ENCODE data around the gene C20orf144. TPM values are rescaled to one million over a fixed set of nuclear protein-coding genes. Genes with fewer than 3 reads are reported as not detected.
A peak's percentile ranks its signal among the peaks of the same experiment; 100 is the strongest.

Gene C20orf144
- total RNA-seq, 1 experiment from 2014 or later = 0.18 TPM

DNA sequence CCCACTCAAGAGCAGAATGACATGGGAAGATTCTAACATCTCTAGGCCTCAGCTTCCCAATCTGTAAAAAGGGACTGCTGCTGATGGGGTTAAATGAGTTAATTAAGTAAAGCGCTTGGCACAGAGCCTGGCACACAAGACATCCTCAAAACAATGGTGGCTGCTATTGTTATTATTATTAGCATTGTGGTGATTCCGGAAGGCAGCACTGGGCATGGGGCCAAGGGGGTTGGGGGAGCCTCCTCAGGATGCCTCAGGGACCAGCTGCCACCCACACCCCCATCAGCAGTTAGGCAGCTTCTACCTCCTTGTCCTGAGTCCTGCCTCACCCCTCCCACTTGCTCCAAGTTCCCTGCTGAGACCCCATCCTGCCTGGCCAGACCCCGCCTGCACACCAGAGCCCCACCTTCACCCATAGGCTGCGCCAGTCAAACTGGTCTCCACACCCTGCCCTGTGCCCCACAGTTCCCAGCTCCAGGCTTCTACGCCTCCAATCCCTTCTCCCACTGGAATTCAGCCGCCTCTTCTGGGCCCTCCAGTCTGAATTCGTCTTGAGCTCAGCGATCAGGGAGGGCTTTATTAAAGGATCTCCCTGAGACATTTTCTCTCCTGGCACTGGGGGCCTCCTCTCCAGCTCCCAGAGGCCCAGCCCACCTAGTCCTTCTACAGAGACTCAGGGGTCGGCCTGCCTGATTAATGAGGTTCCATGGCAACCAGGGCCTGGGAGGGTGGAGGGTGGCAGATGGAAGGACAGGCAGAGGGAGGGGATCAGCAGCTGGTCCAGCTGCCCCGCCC is 22.6 kb downstream of the C20orf144 start:
- peak overlapping the region; percentile 68 for H3K4me3 ChIP-seq
- DNase-seq (ENCODE audit: low read depth in 1 of 2, low spot score in 2 of 2) = peak in 1 of 2 experiments; percentile 31

DNA sequence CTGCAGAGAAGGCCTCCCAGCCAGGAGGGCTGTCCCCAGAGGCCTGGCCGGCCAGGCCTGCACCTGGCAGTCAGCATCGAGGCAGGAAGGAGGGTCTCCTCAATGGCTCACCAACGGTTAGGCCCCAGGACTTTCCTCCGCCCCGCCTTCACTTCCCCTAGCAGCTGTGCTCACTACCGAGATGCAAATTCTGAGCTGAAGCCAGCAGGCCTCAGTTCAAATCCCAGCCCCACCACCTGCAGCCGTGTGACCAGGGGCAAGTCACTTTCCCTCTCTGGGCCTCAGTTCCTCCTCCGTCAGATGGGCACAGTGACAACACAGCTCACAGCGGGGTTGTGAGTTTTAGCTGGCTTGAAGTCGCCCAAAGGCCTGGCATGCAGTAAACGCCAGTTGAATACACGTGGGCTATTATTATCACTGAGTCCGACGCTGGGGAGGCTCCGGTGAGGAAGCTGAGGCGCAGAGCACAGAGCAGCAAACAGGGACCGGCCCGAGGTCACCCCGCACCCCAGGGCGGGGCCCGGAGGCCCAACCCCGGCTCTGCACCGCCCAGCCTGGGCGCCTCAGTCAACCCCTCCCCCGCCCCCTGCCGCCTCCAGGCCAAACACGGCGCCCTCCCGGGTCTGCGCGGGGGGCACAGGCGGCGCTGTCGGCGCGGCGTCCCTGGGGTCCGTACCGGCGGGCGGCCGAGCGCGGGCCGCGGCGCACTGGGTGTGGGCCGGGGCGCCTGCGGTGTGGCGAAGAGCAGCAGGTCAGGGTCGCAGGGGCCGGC is 23.4 kb downstream of the C20orf144 start:
- peaks cover 5% of the 10 kb centered on the region; the same call in 1 of the 2 replicates for H3K36me3 ChIP-seq
- peak overlapping the region; percentile 68 for H3K4me3 ChIP-seq
- DNase-seq (ENCODE audit: low read depth in 1 of 2, low spot score in 2 of 2) = peak in 1 of 2 experiments; percentile 37
- peaks cover 43% of the 10 kb centered on the region for H3K4me1 ChIP-seq (replicated peaks)
- H3K9me3 ChIP-seq (replicated peaks) = no peaks in the 10 kb centered on the region
- H3K27ac ChIP-seq = peak overlapping the region; percentile 43
- no peaks in the 10 kb centered on the region for H3K27me3 ChIP-seq (replicated peaks)

More for the DNA sequence above, 22.6 kb downstream of the C20orf144 start:
- Histone ChIP-seq H3K36me3 (peaks cover 13% of the 10 kb centered on the region), H3K4me1 (replicated peaks) (peaks cover 36% of the 10 kb centered on the region), H3K9me3 (replicated peaks) (no peaks in the 10 kb centered on the region), H3K27ac (no peak overlapping the region; the same call in 1 of the 2 replicates), H3K27me3 (replicated peaks) (no peaks in the 10 kb centered on the region)

DNA sequence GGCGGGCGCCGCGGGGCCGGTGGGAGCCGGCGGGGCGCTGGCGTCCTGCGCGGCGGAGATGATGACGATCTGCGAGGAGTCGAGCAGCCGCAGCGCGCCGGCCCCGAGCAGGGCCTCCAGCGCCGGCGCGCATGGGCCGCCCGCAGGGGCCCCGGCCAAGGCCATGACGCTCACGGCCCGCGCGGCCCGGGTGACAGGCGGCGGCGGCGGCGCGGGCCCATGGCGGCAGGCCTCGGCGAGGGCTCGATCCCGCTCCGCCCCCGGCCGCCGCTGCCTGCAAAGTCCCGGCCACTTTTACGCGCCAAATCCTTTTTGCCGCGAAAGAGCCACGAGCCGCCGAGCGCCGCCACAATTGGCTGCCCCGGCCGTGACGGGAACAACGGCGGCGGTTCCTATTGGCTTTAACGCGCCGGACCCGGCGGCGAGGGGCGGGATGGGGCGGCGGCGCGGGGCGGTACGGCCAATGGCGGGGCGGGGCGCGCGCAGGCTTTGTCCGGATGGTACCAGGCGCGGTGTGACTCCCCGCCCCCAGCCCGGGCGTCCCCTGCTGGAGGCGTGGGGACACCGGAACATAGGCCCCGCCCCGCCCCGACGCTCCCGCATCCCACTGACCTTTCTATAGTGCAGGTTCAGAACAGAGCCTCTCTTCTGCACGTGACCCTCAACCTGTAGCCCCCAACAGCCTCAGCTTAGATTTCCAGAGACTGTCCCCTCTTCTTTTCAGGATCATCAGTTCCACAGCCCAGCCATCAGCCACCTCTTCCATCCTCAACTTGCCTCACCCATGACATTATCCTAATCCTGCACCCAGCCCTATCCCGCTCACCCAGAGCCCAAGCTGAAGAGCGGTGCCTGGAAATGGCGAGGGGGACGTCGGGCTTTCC is 24.2 kb downstream of the C20orf144 start, which contains the start of gene E2F1:
Gene E2F1, minus strand, starts transcription at position 286 of the 884 bp plus-strand sequence. Its CDS starts 121 bp downstream, at position 165.
- H3K36me3 ChIP-seq = peaks cover 3% of the 10 kb centered on the region; the same call in 1 of the 2 replicates
- peak; percentile 75 to 97 for DNase-seq (ENCODE audit: low read depth in 1 of 2, low spot score in 2 of 2)
- H3K27ac ChIP-seq = peak within 1 kb of the TSS; percentile 43
- no peaks in the 10 kb centered on the region for H3K27me3 ChIP-seq (replicated peaks)
- peak within 1 kb of the TSS; percentile 68 for H3K4me3 ChIP-seq
- no peaks in the 10 kb centered on the region for H3K9me3 ChIP-seq (replicated peaks)
- H3K4me1 ChIP-seq (replicated peaks) = peaks cover 46% of the 10 kb centered on the region

DNA sequence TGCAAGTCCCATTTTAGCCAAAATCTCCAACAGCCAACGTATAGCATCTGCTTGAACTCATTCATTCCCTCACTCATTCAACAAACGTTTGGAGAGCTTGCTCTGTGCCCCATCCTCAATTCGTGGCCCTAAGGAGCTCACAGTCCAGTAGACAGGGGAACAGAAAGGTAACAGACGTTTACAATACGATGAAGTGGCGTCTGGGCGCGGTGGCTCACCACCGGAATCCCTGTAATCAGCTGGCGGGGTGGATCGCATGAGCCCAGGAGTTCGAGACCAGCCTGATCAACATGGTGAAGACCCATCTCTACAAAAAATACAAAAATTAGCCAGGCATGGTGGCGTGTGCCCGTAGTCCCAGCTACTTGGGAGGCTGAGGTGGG is 24.8 kb downstream of the C20orf144 start:
- no peak for DNase-seq (ENCODE audit: low read depth in 1 of 2, low spot score in 2 of 2)
- Histone ChIP-seq H3K4me1 (replicated peaks) (peaks cover 46% of the 10 kb centered on the region), H3K27me3 (replicated peaks) (no peaks in the 10 kb centered on the region), H3K27ac (peak overlapping the region; percentile 18), H3K9me3 (replicated peaks) (no peaks in the 10 kb centered on the region), H3K4me3 (peak overlapping the region; percentile 68; the same call in 1 of the 2 replicates), H3K36me3 (0 out of 2 replicates have a peak, but pooled peaks cover 3% of the 10 kb centered on the region)

- H3K36me3 ChIP-seq = 0 out of 2 replicates have a peak, but pooled peaks cover 3% of the 10 kb centered on the region
- no peak overlapping the region for H3K4me3 ChIP-seq
- H3K9me3 ChIP-seq (replicated peaks) = no peaks in the 10 kb centered on the region
- peak in 1 of 2 experiments; percentile 26 for DNase-seq (ENCODE audit: low read depth in 1 of 2, low spot score in 2 of 2)
- no peaks in the 10 kb centered on the region for H3K27me3 ChIP-seq (replicated peaks)
- peaks cover 46% of the 10 kb centered on the region for H3K4me1 ChIP-seq (replicated peaks)
- peak overlapping the region; percentile 18; the same call in 1 of the 2 replicates for H3K27ac ChIP-seq
These were observed 25.3 kb downstream of the C20orf144 start for GRCh38 chr20:33687370-33687915.

GRCh38 chr20:33687993-33688937 is 26.1 kb downstream of the C20orf144 start:
- Histone ChIP-seq H3K4me1 (replicated peaks) (peaks cover 46% of the 10 kb centered on the region), H3K36me3 (0 out of 2 replicates have a peak, but pooled peaks cover 3% of the 10 kb centered on the region), H3K27ac (no peak overlapping the region), H3K27me3 (replicated peaks) (no peaks in the 10 kb centered on the region), H3K4me3 (no peak overlapping the region), H3K9me3 (replicated peaks) (no peaks in the 10 kb centered on the region)
- DNase-seq (ENCODE audit: low read depth in 1 of 2, low spot score in 2 of 2) = no peak

- peaks cover 46% of the 10 kb centered on the region for H3K4me1 ChIP-seq (replicated peaks)
- H3K9me3 ChIP-seq (replicated peaks) = no peaks in the 10 kb centered on the region
- no peak overlapping the region for H3K27ac ChIP-seq
- H3K27me3 ChIP-seq (replicated peaks) = no peaks in the 10 kb centered on the region
- H3K36me3 ChIP-seq = 0 out of 2 replicates have a peak, but pooled peaks cover under 1% of the 10 kb centered on the region
- no peak for DNase-seq (ENCODE audit: low read depth in 1 of 2, low spot score in 2 of 2)
- H3K4me3 ChIP-seq = no peak overlapping the region
These were observed 26.9 kb downstream of the C20orf144 start for GRCh38 chr20:33688938-33689424.

DNA sequence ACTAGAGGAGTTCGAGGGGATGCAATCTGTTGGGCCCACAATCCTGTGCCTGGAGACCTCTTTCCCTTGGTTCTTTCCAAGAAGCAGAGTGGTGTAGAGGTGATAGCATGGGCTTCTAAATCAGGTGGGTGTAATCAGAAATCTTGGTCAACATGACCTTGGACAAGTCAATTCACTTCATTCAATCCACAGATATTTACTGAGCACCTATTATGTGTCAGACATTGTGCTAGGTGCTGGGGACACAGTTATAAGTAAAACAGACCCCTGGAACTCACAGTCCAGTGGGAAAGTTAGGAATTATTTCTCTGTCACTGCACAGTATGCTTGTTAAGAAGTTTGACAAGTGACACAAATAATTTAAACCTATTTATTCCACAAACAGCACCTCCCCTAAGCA is 27.4 kb downstream of the C20orf144 start:
- peaks cover 46% of the 10 kb centered on the region for H3K4me1 ChIP-seq (replicated peaks)
- DNase-seq (ENCODE audit: low read depth in 1 of 2, low spot score in 2 of 2) = no peak

DNA sequence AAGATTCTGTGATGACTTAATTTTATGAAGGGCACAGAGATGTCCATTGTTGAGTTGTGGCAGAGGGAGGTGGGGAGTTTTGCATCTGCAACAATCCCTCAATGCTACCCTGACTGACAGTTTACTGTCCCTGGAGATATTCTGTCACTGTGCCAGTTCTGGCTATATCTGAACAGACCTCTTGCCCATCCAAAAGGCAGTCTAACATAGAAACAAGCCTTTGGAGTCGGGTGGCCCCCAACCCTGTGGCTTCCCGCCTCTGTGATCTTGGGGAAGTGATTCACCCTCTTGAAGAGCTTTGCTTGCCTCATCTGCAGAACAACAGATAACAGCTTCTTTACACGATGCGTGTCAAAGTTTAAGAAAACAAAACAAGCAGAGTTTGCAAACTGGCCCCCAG is 27.8 kb downstream of the C20orf144 start:
- Histone ChIP-seq H3K9me3 (replicated peaks) (no peaks in the 10 kb centered on the region), H3K4me3 (no peak overlapping the region), H3K4me1 (replicated peaks) (peaks cover 41% of the 10 kb centered on the region), H3K27me3 (replicated peaks) (no peaks in the 10 kb centered on the region), H3K36me3 (no peaks in the 10 kb centered on the region), H3K27ac (no peak overlapping the region)
- DNase-seq (ENCODE audit: low read depth in 1 of 2, low spot score in 2 of 2) = peak; percentile 85

More for the DNA sequence above, 27.4 kb downstream of the C20orf144 start:
- Histone ChIP-seq H3K36me3 (no peaks in the 10 kb centered on the region), H3K27me3 (replicated peaks) (no peaks in the 10 kb centered on the region), H3K4me3 (no peak overlapping the region), H3K9me3 (replicated peaks) (no peaks in the 10 kb centered on the region), H3K27ac (no peak overlapping the region)

GRCh38 chr20:33693289-33693688 is 31.2 kb downstream of the C20orf144 start:
- H3K27ac ChIP-seq = no peak overlapping the region
- H3K27me3 ChIP-seq (replicated peaks) = no peaks in the 10 kb centered on the region
- no peaks in the 10 kb centered on the region for H3K36me3 ChIP-seq
- H3K9me3 ChIP-seq (replicated peaks) = no peaks in the 10 kb centered on the region
- no peak for DNase-seq (ENCODE audit: low read depth in 1 of 2, low spot score in 2 of 2)
- H3K4me3 ChIP-seq = no peak overlapping the region
- peaks cover 19% of the 10 kb centered on the region for H3K4me1 ChIP-seq (replicated peaks)

DNA sequence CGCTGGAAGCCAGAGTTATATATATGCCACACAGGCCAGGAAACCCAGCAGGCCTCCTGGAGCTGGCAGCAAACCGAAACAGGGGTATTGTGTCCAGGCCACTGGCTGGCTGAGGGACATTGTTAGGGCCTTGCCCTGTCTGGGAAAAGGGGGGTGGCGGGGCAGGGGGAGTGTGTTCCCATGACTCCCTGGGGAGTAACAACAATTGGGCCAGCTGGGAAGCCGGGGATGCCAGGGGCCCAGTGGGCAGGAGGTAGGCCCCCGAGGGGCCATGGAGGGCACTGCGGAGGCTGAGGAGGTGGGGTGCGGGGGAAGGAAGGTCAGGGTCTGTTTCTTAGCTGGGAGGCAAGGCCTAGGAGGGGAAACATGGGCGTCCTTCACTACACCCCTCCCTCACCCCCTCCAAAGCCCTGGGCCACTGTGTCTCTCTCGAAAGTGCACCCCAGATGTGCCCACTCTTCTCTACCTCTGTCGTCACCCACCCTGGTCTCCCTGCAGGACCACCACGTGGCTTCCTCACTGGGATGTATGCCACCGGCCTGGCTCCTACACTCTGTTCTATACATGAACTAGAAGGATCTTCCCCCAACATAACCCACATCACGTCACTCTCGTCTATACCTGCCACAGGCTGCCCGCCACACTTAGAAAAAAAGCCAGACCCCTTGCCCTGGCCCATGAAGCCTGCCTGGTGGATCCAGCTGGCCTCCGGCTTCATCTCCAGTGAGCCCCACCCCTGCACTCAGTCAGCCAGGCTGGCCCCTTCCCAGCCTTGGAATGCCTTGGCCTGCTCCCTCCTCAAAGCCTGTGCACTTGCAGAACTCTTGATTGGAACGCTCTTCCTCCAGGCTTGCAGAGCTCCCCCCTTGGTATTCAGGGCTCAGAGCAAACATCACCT is 31.9 kb downstream of the C20orf144 start:
- Histone ChIP-seq H3K27ac (no peak overlapping the region), H3K4me3 (no peak overlapping the region), H3K27me3 (replicated peaks) (no peaks in the 10 kb centered on the region), H3K36me3 (no peaks in the 10 kb centered on the region), H3K9me3 (replicated peaks) (no peaks in the 10 kb centered on the region), H3K4me1 (replicated peaks) (peaks cover 18% of the 10 kb centered on the region)
- DNase-seq (ENCODE audit: low read depth in 1 of 2, low spot score in 2 of 2) = no peak

Measured in SJSA1 (cell line).